Cerebellar nuclear complex (tissue), 1 donor: Measurements from ENCODE around the gene TCF7L1.
"Not testable (repeated sequence)": the region's sequence is repeated elsewhere in the genome, so short reads cannot be mapped to it uniquely, and the experiment has no call there.

ENCODE experiments used
- DNase-seq, 2 experiments: peaks; one replicate each; lab custom pipeline; 2025; lab: John Stamatoyannopoulos, UW

The TCF7L1 gene

DNA sequence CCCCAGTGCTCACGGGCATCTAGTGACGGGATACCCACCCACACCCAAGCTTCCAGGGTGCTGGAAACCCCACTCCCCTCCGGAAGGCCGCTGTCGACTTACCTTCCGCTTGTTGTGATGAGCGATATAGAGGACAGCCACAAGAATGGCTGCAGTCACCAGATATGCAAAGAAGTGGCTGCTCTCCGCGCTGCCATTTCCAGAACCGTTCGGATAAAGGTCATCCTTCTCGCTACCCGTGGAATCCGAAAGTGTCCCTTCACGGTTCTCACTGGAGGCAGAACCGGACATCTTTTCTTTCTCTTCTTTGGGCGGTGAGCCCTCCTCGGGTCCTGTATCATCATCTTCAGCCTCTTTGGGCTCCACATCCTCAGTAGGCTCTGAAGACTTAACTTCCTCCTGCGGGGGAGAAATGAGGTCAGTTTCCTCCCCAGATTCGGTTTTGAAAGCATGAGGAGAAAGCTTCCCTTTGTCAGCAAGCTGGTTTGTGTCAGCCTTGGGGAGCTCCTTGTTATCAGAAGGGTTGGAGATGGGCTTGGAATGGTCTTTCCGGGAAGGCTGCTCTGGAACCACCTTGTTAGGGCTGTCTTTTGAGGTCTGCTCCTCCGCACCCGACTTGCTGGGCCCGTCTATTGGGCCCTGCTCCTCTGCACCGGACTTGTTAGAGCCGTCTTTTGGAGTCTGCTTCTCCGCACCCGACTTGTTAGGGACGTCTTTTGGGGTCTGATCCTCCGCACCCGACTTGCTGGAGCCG lies 193.4 kb downstream of the TCF7L1 start:
- DNase-seq: no peak

DNA sequence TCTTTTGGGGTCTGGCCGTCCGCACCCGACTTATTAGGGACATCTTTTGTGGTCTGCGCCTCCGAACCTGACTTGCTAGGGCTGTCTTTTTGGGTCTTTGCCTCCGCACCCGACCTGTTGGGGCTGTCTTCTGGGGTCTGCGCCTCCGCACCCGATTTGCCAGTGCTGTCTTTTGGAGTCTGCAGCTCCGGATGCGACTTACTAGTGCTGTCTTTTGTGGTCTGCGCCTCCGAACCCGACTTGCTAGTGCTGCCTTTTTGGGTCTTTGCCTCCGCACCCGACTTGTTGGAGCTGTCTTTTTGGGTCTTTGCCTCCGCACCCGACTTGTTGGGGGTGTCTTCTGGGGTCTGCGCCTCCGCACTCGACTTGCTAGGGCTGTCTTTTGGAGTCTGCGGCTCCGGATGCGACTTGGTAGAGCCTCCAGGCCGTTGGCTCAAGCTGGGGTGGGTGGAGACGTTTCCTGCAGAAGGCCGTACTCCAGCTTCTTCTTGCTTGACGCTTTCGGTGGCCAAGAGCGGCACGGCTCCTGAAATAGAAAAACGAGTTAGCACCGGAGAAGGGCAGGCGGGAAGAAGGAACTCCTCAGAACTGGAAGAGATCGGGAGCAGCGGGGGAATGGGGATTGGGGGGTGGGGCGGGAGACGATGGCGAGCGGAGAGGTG lies 194.1 kb downstream of the TCF7L1 start:
- no peak for DNase-seq

DNA sequence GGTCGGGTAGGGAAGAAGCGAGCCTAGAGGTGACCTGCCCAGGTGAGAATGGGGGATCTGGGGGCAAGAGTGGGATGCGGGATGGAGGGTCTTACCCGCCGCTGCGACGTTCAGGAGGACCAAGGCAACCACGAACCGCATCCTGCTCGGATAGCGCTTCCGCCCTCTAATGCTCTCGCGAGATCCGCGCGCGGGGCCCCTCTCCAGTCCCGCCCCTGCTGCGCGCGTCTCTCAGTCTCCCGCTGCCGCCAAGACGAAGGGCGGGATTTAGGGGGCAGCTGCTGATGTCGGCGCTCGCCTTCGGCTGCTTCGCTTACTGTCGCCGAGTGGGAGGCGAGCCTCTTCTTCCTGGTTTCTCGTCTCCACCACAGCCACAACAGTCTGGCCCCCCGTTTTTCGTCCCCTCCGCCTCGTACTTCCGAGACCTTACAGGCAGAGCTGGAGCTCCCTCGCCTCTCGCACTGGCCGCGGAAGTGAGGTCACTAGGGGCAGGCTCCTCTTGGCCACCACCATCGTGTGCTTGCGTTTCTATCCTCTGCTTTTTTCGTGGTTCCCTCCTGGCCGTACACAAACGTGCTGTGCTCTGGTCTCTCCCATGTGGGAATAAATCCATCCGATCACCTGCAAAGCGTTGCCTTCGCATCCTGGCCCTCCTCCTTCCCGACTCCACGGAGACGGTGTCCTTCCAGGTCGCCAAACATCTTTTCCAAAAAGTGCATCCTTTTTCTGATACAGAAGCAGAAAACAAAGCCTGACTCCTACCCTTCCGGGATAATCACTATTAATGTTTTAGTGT lies 194.8 kb downstream of the TCF7L1 start, which contains the start of gene TGOLN2:
TSS of gene TGOLN2 (minus strand) at position 168 of the 796 bp plus-strand sequence. CDS start at position 141, 27 bp downstream.
- DNase-seq: peak; percentile 27 to 68

DNA sequence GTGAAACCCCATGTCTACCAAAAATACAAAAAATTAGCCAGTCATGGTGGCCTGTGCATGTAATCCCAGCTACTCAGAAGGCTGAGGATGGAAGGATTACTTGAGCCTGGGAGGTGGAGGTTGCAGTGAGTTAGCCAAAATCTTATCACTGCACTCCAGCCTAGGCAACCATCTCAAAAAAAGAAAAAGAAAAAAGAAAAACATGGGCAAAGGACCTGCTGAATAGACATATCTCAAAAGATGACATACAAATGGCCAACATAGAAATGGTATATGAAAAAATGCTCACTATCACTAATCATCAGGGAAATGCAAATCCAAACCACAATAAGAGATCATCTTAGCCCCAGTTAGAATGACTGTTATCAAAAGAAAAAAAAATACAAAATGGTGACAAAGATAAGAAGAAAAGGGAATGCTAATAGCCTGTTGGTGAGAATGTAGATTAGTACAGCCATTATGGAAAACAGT lies 196.0 kb downstream of the TCF7L1 start:
- DNase-seq: no peak

DNA sequence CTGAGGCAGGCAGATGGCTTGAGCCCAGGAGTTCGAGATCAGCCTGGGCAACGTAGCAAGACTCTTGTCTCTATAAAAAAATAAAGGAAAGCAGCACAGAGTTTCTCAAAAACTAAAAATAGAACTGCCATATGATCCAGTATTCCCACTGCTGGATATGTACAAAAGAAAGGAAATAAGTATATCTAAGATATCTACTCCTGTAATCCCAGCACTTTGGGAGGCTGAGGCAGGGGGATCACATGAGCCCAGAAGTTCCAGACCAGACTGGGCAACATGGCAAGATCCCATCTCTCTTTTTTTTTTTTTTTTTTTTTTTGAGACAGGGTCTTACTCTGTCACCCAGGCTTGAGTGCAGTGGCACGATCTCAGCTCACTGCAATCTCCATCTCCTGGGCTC lies 196.5 kb downstream of the TCF7L1 start:
- not testable (repeated sequence) for DNase-seq

DNA sequence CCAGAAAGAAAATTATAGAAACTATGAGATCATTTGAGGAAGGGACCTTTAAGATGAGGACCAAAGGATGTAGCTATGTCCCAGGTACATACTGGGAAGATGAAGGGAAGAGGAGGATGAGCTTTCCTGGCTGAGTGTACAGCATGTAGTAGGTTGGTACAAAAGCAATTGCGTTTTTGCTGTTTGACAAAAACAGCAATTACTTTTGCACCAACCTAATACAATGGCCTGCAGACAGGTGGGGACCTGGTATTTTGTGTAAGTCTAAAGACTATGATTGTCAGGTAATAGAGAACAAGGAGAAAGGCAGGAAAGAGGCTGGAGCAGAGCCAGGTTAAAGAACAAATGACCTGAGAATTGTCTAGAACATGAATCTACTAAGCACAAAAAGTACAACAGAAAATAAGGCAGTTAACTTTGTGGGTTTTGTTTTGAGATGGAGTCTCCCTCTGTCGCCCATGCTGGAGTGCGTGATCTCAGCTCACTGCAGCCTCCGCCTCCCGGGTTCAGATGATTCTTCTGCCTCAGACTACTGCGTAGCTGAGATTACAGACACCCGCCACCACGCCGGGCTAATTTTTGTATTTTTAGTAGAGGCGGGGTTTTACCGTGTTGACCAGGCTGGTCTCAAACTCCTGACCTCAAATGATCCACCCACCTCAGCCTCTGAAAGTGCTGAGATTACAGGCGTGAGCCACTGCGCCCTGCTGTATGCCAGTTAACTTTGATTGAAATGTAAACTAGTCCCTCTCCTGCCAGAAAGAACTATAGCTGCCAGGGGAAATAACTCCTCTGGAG lies 197.8 kb downstream of the TCF7L1 start:
- no peak for DNase-seq

DNA sequence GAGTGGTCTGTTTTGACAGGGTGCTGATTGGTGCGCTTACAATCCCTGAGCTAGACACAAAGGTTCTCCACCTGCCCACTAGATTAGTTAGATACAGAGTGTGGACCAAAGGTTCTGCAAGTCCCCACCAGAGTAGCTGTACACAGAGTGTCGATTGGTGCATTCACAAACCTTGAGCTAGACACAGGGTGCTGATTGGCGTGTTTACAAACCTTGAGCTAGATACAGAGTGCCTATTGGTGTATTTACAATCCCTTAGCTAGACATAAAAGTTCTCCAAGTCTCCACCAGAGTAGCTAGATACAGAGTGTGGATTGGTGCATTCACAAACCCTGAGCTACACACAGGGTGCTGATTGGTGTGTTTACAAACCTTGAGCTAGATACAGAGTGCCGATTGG lies 200.7 kb downstream of the TCF7L1 start:
- DNase-seq: not testable (repeated sequence)

DNA sequence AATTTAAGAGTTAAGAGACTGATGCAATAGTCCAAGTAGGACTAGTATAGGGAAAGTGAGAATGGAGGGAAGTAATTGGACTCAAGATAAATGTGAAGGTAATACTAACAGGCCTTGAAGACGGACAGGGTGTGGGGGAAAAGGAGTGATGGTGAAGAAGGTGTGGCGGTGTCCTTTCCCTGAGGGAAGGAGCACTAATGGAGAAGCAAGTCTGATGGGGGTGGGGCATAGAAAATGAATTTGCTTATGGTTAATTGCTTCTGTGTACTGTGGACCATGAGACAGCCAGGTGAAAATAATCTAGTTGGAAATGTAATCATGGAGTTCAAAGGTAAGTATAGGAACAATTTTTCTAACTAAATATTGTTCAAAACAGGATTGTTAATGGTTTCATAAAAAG lies 201.7 kb downstream of the TCF7L1 start:
- DNase-seq: no peak

DNA sequence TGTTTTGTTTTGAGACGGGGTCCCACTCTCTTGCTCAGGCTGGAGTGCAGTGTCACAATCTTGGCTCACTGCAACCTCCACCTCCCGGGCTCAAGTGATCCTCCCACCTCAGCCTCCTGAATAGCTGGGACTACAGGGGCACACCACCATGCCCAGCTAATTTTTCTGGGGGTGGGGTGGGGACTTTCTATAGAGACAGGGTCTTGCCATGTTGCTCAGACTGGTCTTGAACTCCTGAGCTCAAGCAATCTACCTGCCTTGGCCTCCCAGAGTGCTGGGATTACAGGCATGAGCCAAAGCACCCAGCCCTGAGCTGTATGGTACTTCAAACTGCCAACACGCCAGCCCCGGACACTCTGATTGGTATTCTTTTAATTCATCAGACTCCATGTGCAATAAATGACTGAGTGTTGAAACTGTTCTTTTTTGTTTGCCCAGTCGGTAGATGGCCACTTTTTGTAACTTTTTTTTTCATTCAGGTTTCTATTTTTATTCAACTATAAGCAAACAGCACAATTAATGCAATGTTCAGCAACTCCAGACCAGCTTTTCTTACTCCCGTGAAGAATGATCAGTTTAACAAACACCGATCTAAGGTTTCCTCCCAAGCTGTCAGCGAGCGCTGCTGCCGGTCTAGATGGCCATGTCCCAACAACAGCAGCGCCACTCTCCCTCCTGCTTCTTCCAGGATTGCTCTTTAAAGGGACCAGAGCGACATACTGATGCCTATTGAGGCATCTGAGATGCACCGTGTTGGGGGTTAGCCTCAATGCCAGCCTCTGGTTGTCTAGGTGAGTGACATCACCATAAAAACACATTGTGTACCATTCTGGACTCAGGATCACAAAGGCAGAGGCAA lies 207.1 kb downstream of the TCF7L1 start:
- DNase-seq: no peak

DNA sequence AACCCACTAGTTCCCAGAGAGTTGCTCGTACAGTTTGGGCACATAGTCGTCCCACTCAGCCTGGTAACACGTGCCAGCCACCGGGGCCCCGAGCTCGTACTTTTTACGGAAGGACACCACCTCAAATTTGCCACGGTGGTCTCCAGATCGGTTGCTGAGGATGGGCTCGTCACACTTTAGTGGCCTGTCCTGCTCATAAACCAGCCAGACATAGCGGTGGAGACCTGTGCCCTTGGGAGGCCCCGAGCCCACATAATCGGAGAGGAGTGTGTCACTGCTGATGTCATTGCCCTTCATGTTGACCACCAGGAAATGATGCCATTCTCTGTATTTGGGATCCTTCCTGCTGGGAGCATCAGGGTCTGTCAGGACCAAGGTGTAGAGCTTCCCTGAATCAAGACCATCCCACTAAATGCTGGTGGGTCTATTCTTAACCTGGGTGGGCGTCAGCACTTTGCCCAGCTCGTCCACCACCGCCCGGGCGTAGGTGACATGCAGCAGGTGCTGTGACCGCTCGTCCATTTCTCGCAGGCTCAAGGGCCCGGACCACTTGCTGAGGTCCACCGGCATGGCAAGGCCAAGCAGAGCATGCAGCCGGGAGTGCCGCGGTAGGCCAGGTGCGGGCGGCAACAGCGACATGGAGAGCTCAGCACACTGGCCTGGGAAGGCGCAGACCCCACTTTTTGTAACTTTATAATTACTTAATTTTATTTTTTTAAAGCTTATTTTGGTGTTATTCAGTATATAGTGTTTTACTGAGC lies 208.3 kb downstream of the TCF7L1 start:
- no peak for DNase-seq

DNA sequence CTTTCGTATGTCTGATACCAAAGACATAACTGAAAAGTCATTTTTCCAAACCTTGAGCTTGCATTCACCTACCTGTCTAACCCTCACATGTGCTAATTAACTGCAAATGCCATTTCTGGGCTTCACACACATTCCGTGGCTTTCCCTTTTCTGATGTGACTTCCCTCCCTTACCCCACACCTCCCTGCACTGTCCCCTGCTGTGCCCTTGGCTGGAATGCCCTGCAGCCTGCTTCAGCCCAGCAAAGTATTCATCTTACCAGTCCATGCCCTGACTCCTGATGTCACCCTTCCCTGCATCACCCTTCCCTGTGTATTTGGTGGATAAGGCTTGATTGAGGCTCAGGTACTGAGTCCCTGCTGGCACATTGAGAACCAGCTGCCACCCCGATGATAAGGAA lies 209.0 kb downstream of the TCF7L1 start:
- no peak for DNase-seq

DNA sequence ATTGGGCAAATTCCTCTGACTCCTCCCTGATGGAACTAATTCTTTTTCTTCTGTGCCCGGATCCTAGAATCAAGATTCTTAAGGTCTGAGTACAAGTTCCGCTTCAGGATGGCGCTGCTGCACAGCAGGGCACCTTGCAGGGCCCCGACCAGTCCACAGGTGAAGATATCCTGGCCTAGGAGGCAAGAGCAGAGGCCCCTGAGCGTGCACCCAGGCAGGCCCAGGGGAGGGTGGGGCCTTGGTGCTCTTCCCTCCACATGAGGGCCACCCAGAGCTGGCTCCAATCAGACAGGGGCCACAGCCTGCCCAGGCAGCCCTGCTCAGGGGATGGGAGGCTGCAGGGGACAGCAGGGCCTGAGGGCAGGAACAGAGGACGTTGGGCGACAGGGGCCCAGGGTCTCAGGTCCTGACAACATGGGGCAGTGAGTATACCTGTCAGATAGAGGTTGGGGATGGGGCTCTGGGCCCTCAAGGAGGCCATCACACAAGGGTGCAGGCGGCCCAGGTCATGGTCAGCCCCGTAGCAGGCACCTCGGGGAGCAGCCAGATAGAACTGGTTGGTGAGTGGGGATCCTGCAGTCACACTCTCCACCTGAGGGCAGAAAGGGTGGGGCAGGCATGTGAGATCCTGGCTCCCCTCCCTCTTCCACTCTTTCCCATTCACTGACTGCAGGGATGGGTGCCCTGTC lies 210.2 kb downstream of the TCF7L1 start:
- DNase-seq: not testable (repeated sequence)

DNA sequence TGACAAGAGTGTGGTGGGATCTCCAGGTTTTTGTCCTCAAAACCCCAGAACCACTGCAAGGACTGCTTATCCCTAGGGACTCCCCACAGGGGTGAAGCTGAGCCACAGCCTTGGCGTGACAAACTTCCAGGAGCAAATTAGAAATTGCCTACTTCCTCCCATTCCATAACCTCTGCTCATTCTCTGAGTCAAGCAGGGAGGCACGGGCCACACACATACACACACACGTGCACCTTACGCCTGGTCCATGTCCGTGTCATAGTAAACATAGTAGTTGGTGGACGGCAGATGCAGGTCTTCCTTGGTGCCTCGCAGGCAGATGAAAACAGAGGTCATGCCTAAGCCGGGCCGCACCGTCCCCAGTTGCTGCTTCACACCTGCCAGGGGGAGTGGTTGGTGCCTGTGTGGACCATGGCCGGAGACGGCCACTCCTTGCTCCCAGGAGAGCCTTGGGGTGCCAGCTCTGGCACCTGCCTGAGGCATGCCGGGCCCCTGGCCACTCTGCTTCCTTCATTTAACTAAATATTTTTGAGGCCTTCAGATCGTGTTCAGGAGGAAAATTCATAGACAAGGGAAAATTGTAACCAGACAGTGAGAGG lies 211.3 kb downstream of the TCF7L1 start:
- DNase-seq: no peak

DNA sequence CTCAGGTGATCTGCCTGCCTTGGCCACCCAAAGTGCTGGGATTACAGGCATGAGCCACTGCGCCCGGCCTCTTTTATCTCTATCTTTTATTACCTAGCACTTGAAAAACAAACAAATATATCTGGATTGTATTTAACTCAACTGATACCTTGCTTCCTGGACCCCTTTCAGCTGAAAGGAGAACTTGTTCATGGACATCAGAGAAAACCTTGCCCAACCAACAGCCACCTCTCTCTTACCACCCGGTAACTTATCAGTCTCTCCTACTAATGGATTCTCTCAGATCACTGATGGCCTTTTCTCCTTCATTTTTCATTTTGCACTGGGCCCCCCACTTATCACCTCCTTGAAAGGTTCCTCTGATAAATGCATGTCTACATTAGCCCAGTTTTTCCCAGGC lies 214.4 kb downstream of the TCF7L1 start:
- no peak for DNase-seq

DNA sequence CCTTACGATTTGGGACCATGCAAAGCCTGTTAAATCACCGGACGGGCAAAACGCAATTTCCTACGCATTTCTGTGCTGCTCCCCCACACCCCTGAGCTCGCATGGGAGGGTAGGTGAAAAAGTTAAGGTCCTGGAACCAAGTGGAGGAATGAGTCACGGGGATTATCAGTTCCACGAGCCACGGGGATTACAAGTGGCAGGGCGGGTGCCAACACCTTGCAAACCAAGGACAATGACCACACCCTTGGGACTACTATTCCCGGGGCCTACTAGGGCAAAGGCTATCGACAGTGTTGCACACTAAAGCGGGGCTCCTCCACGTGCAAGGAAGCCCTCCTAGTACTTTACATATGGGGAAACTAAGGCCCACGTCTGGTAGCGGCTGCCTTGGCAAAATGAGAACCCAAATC lies 220.7 kb downstream of the TCF7L1 start:
- no peak for DNase-seq

DNA sequence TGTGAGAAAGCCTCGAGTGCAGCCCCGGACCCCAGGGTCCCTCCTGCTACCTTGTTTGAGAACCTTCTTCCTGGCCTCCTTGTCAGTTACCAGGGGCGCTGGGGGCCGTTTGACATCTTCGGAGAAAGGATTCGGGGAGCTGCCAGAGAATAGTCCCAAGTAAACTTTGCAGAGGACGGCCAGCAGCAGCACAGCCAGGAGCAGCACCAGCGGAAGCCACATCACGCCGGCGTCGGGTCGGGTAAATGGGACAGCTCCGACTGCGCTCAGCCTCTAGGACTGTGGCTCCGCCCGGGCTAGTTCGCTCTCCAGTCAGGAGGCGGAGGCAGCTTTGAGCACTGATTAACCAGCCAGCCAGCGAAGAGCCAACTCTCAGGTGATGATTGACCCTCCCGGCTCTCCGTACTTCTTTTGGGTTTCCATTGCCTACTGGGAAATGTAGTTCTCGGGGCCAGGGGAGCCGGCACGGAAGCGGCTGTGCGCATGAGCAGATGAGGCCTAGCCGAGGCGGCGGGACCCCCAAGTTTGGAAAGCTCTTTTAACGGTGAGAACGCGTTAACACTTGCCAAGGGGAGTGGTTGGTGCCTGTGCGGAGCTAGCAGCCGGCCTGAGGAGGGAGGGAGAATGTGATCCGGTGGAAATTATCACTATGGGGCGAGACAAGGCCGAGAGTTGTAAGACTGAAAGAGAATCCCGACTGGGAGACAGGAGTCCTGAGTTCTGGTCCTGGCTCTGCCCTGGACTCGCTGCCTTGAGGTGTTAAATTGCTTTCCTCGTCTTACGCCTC lies 221.3 kb downstream of the TCF7L1 start, which contains the start of the genes ELMOD3 and RETSAT:
TSS of gene ELMOD3 (plus strand) at position 484 of the 787 bp plus-strand sequence. CDS start 2,430 bp downstream, outside the sequence.
TSS of gene RETSAT (minus strand) at position 243 of the 787 bp plus-strand sequence. CDS start at position 222, 21 bp downstream.
- peak; percentile 37 to 94 for DNase-seq

DNA sequence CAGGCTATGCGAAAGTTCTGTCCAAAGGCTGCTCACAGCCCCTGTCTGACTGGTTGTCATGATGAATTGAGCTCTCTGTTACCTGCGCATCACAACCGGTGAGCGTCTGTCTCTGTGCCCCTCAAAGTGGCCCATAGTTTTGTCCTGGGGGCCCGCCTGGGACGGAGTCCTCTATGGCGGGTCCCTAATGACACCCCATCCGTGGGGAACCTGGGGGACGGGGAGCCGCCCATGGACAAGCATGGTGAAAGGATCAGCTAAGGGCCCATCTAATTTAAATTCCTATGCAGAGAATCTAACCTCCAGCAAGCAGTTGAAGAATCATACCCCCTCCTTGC lies 221.8 kb downstream of the TCF7L1 start:
- DNase-seq: no peak

DNA sequence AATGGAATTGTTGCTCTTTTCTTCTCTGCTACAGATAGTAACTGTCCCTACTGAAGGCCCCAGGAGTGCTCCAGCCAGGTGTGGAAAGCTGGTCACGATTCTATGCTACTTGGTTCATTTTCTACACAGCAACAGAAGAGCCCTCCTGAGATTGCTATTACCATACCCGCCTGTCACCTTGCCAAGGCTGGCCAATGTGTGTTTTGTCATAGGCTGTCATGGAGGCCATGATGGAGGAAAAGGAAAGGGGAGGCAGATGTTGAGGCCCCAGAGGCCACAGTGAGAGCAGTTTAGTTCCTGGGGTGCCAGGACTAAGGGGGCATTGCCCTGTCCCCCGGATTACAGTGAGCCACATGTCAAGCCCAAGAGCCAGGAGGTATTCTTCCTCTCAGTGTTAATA lies 222.3 kb downstream of the TCF7L1 start:
- DNase-seq: no peak
